Caco-2 (cell line): Measurements from ENCODE around the gene PFKM. TPM values are rescaled to one million over a fixed set of nuclear protein-coding genes. Genes with fewer than 3 reads are reported as not detected.

Experiments
- BruUV-seq: library from RNA; stranded (reverse); fragments of 400-500 nt; replicated peaks from 2 replicates; lab custom pipeline; 2021; lab: Mats Ljungman, UMichigan
- CTCF ChIA-PET: fragments of 300-600 bp; sonication (Branson Sonifier 250); formaldehyde crosslinking; loops from one replicate; lab custom pipeline; 2022; ENCODE audit warnings: antibody characterized with exemption; lab: Charles Lee
- POLR2A ChIA-PET: fragments of 300-600 bp; sonication (Branson Sonifier 250); formaldehyde crosslinking; loops from one replicate; lab custom pipeline; 2022; ENCODE audit warnings: antibody characterized with exemption; lab: Charles Lee
- DNase-seq, 2 experiments: peaks; one replicate each; pipeline versions ENCODE4 v3.0.0 to v3.0.0-alpha.2; 2020 to 2022
- H3K27me3 ChIP-seq: replicated peaks from 2 replicates; pipeline ENCODE4 v1.6.0; 2011; ENCODE audit warnings: low read length; ENCODE audit not compliant: control insufficient read depth, insufficient read depth
- H3K36me3 ChIP-seq: 2 replicates; pipeline ENCODE4 v1.5.1; 2011; ENCODE audit warnings: low read length; ENCODE audit not compliant: control insufficient read depth, insufficient read depth
- H3K4me1 ChIP-seq: fragments of 250-450 bp; sonication (Bioruptor Pico); 2 replicates; pipeline ENCODE4 v1.5.1; 2020; ENCODE audit warnings: mild to moderate bottlenecking
- H3K4me3 ChIP-seq: 2 replicates; pipeline ENCODE4 v1.5.1; 2011; ENCODE audit warnings: low read depth, mild to moderate bottlenecking, control low read depth, low read length
- H3K9me3 ChIP-seq: fragments of 250-450 bp; sonication (Bioruptor Pico); 2 replicates; pipeline ENCODE4 v1.5.1; 2020; ENCODE audit warnings: mild to moderate bottlenecking, moderate library complexity
- H3K27ac Mint-ChIP-seq: one replicate; pipeline ENCODE4 v1.8.0; 2022; ENCODE audit warnings: mixed read lengths; ENCODE audit not compliant: unreplicated experiment
- H3K27me3 Mint-ChIP-seq: one replicate; pipeline ENCODE4 v1.8.0; 2022; ENCODE audit warnings: mixed read lengths; ENCODE audit not compliant: insufficient read depth, unreplicated experiment
- H3K36me3 Mint-ChIP-seq: one replicate; pipeline ENCODE4 v1.8.0; 2022; ENCODE audit warnings: mild to moderate bottlenecking, mixed read lengths; ENCODE audit not compliant: insufficient read depth, unreplicated experiment
- H3K4me1 Mint-ChIP-seq: one replicate; pipeline ENCODE4 v1.8.0; 2022; ENCODE audit warnings: low read depth, mixed read lengths; ENCODE audit not compliant: unreplicated experiment
- H3K4me3 Mint-ChIP-seq: one replicate; pipeline ENCODE4 v1.8.0; 2022; ENCODE audit warnings: mild to moderate bottlenecking, moderate library complexity, mixed read lengths; ENCODE audit not compliant: unreplicated experiment
- H3K9me3 Mint-ChIP-seq: one replicate; pipeline ENCODE4 v1.8.0; 2022; ENCODE audit warnings: mixed read lengths; ENCODE audit not compliant: unreplicated experiment
- CTCF ChIP-seq, 2 experiments: fragments of 200-600 bp in 1 of 2; IDR thresholded peaks; 1 replicate in 1 of 2; 2 replicates in 1 of 2; pipeline versions ENCODE4 v1.5.1 to v1.8.0; 2011 to 2022; ENCODE audit warnings: antibody characterized with exemption in 1 of 2, control low read depth in 1 of 2, inconsistent platforms in 1 of 2, low read depth in 1 of 2, low read length in 1 of 2, mild to moderate bottlenecking in 1 of 2, moderate library complexity in 1 of 2; ENCODE audit not compliant: insufficient read depth in 1 of 2, severe bottlenecking in 1 of 2, unreplicated experiment in 1 of 2
- intact Hi-C: fragments of 100-400 bp; cut with micrococcal nuclease; formaldehyde crosslinking; loops from one replicate; pipeline ENCODE4 v1.10.0; 2022; ENCODE audit not compliant: unreplicated experiment
- total RNA-seq: library from RNA; stranded (reverse); gene quantifications from 2 replicates; pipeline ENCODE4 v1.2.3, GENCODE V29; 2022

PFKM gene
- total RNA-seq, 1 experiment from 2014 or later: 96.8 TPM

- ChIA-PET POLR2A (no interaction called here), CTCF (no interaction called here)
- Mint-ChIP-seq H3K4me3 (no peak overlapping the region), H3K9me3 (no peaks in the 10 kb centered on the region), H3K4me1 (no peaks in the 10 kb centered on the region), H3K27ac (no peak overlapping the region), H3K36me3 (peaks cover 33% of the 10 kb centered on the region), H3K27me3 (no peaks in the 10 kb centered on the region)
- no peak for TF ChIP-seq CTCF (IDR thresholded peaks at IDR 0.05; ENCODE audit: insufficient read depth in 1 of 2, low read depth in 1 of 2, low read length in 1 of 2, severe bottlenecking in 1 of 2, unreplicated experiment in 1 of 2)
- H3K4me3 ChIP-seq: no peak overlapping the region
- peaks cover 2% of the 10 kb centered on the region for H3K36me3 ChIP-seq
- intact Hi-C loops: no loop called here
- no peak for DNase-seq
- H3K4me1 ChIP-seq: no peaks in the 10 kb centered on the region
- peaks cover 5% of the 10 kb centered on the region; the same call in 1 of the 2 replicates for H3K9me3 ChIP-seq
- H3K27me3 ChIP-seq: no peaks in the 10 kb centered on the region
- no TSS peak for BruUV-seq
These were observed 43.3 kb upstream of the PFKM start for GRCh38 chr12:48075832-48076231.

- no peaks in the 10 kb centered on the region for H3K27me3 ChIP-seq
- no peaks in the 10 kb centered on the region for H3K27me3 Mint-ChIP-seq
- H3K4me3 ChIP-seq: no peak overlapping the region
- no peaks in the 10 kb centered on the region for H3K9me3 Mint-ChIP-seq
- TF ChIP-seq CTCF (IDR thresholded peaks at IDR 0.05; ENCODE audit: insufficient read depth in 1 of 2, low read depth in 1 of 2, low read length in 1 of 2, severe bottlenecking in 1 of 2, unreplicated experiment in 1 of 2): no peak
- H3K36me3 Mint-ChIP-seq: peaks cover 37% of the 10 kb centered on the region
- POLR2A ChIA-PET: no interaction called here
- no peaks in the 10 kb centered on the region for H3K4me1 ChIP-seq
- H3K4me3 Mint-ChIP-seq: no peak overlapping the region
- no peak overlapping the region for H3K27ac Mint-ChIP-seq
- DNase-seq: no peak
- no peaks in the 10 kb centered on the region for H3K4me1 Mint-ChIP-seq
- peaks cover 5% of the 10 kb centered on the region; the same call in 1 of the 2 replicates for H3K9me3 ChIP-seq
- BruUV-seq: no TSS peak
- CTCF ChIA-PET: interaction anchor here (0.7 kb wide), 1 partner anchor 85 kb away, joined by 3 read pairs; no protein-coding TSS in a partner anchor
- peaks cover 2% of the 10 kb centered on the region for H3K36me3 ChIP-seq
- intact Hi-C loops: no loop called here
These were observed 42.1 kb upstream of the PFKM start for GRCh38 chr12:48077111-48077510.

- CTCF ChIA-PET: no interaction called here
These were observed 40.3 kb upstream of the PFKM start for GRCh38 chr12:48078901-48079300.

More at GRCh38 chr12:48078901-48079300, 40.3 kb upstream of the PFKM start:
- TF ChIP-seq CTCF (IDR thresholded peaks at IDR 0.05; ENCODE audit: insufficient read depth in 1 of 2, low read depth in 1 of 2, low read length in 1 of 2, severe bottlenecking in 1 of 2, unreplicated experiment in 1 of 2): no peak
- no peak overlapping the region for H3K27ac Mint-ChIP-seq
- peaks cover 48% of the 10 kb centered on the region for H3K36me3 Mint-ChIP-seq
- no peak for DNase-seq
- no peaks in the 10 kb centered on the region for H3K27me3 ChIP-seq
- no peaks in the 10 kb centered on the region for H3K4me1 Mint-ChIP-seq
- H3K4me3 Mint-ChIP-seq: no peak overlapping the region
- peaks cover 5% of the 10 kb centered on the region; the same call in 1 of the 2 replicates for H3K9me3 ChIP-seq
- H3K4me3 ChIP-seq: no peak overlapping the region
- POLR2A ChIA-PET: no interaction called here
- intact Hi-C loops: no loop called here
- no TSS peak for BruUV-seq
- no peaks in the 10 kb centered on the region for H3K27me3 Mint-ChIP-seq
- no peaks in the 10 kb centered on the region for H3K4me1 ChIP-seq
- H3K9me3 Mint-ChIP-seq: no peaks in the 10 kb centered on the region
- peaks cover 2% of the 10 kb centered on the region for H3K36me3 ChIP-seq
